HG02943 (cell line): ENCODE measurements around the gene KRTAP10-11.

Experiments
- ATAC-seq: cut with Tn5 transposase; IDR thresholded peaks from one replicate; pipeline ENCODE4 v1.9.1; 2021; ENCODE audit warnings: mild to moderate bottlenecking, low read depth, moderate library complexity; ENCODE audit not compliant: unreplicated experiment

KRTAP10-11 gene

DNA sequence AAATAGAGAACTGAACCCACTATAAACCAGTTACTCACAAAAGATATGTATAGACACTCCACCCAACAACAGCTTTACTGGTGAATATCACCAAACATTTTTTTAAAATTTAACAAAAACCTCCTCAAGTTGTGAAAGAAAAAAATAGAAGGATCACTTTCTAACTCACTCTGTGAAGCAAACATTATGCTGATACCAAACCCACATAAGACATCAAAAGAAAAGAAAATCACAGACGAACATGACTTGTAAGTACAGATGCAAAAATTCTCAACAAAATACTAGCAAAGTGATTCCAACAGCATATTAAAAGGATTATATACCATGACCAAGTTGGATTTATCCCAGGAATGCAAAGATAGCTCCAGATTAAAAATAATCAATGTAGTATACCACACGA is 45.5 kb downstream of the KRTAP10-11 start:
- ATAC-seq, result no peak

DNA sequence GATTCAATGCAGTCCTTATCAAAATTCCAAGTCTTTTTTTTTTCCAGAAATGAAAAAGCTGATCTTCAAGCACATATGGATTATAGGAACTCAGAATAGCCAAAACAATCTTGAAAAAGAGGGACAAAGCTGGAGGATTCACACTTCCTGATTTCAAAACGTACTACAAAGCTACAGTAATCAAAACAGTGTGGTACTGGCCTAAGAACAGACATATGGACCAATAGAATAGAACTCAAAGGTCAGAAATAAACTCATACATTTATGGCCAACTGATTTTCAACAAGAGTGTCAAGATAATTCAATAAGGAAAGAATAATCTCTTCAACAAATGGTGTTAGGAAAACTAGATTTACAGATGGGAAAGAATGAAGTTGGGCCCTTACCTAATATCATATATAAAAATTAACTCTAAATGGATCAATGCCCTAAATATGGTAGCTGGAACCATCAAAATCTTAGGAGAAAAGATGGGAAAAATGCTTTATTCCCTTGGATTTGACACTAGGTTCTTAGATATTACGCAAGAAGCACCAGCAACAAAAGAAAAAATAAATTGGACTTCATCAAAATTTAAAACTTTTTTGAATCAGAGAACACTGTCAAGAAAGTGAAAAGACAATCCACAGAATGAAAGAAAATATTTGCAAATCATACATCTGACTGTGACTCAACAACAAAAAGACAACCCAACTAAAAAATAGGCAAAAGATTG is 46.7 kb downstream of the KRTAP10-11 start:
- no peak for ATAC-seq

DNA sequence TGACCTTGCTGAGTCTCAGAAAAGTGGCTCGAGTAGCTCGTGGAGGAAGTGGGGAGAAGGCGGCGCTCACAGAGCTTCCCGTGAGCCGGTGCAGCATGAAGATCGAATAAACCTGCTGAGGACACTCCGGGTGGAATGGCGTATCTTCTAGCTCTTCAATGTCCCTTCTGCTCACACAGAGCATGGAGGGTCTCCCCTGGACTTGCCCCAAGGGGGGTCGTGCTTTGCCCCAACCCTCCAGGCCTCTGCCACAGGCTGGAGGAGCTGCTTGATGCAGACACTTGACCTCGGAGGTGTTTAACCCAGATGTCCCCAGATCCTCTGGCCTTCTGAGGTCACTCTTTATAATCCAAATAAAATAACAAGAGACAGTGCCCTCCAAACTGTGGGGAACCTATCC is 48.6 kb downstream of the KRTAP10-11 start:
- no peak for ATAC-seq

DNA sequence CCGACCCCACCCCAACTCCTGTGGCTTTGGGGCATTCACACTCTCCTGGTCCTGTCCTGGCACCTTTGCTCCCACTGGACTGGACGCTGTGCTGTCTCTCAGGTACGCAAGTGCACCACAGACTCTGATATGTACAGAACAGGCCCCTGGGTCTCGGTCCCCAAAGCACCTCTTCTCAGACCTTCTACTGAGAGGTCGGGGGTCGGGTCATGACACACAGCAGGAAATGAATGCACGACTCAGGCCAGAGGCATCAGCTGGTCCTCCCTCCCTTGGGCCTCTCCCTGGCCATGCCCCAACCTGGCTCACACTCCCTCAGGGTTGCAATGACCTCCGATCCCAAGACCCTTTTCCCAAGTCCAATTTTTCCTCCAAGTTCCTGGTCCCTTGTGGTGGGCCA is 49.0 kb downstream of the KRTAP10-11 start:
- ATAC-seq, result no peak

DNA sequence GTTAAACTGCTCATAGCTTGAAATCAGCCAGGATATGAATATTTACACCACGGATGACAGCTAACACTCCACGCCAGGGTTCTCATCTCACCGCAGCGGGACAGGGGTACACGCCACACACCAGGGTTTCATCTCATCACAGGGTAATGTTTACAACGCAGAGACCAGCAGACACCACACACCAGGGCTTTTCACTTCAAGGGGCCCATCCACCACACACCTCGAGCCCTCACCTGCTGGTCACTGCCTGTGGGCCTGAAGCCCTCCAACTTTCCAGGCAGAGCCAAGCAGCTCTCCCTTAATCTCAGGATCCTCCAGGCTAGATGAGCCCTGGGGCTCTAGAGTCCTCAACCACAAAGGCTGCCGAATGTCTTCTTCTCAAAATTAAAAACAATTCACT is 49.4 kb downstream of the KRTAP10-11 start:
- no peak for ATAC-seq

DNA sequence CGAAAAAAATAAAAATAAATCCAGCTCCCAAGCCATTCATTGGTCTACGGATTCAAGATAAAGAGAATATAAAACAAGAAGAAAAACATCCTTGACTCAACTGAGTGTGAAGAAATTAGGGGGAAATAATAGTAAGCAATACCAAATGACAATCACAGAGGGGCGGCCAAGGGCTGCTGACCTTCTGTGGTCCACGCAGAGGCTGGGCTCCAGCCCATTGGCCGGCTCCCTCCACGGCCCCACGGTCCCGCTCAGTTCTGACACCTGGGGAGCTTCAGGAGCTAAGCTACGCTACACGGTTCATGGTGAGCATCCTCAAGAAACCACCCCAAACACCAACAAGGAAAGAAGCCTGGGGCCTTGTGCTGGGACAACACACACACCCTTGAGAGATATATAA is 50.4 kb downstream of the KRTAP10-11 start:
- ATAC-seq, result no peak
